Neural progenitor cell (in vitro differentiated cells): Measurements from ENCODE around the gene MASP2. TPM values are rescaled to one million over a fixed set of nuclear protein-coding genes. Genes with fewer than 3 reads are reported as not detected.
A peak's percentile ranks its signal among the peaks of the same experiment; 100 is the strongest.

Experiments
- DNase-seq: peaks from one replicate; pipeline ENCODE4 v3.0.0-alpha.2; 2016; ENCODE audit warnings: low spot score
- H2AFZ ChIP-seq: fragments of 200-600 bp; sonication (generic); replicated peaks from 2 replicates; pipeline ENCODE4 v1.6.1; 2016; ENCODE audit warnings: antibody characterized with exemption
- H3F3A ChIP-seq: fragments of 200-600 bp; sonication (generic); 2 replicates; pipeline ENCODE4 v1.6.1; 2016; ENCODE audit warnings: antibody characterized with exemption, low read depth
- H3K27ac ChIP-seq: fragments of 200-600 bp; sonication (generic); 2 replicates; pipeline ENCODE4 v1.5.1; 2016; ENCODE audit warnings: mild to moderate bottlenecking
- H3K27me3 ChIP-seq: fragments of 200-600 bp; sonication (generic); 2 replicates; pipeline ENCODE4 v1.6.1; 2016; ENCODE audit warnings: mild to moderate bottlenecking, moderate library complexity
- H3K36me3 ChIP-seq: fragments of 200-600 bp; sonication (generic); 2 replicates; pipeline ENCODE4 v1.5.1; 2016
- H3K4me1 ChIP-seq: fragments of 200-600 bp; sonication (generic); 2 replicates; pipeline ENCODE4 v1.6.1; 2016; ENCODE audit warnings: mixed run types
- H3K4me2 ChIP-seq: fragments of 200-600 bp; sonication (generic); 2 replicates; pipeline ENCODE4 v1.6.1; 2016
- H3K4me3 ChIP-seq: fragments of 200-600 bp; sonication (generic); 2 replicates; pipeline ENCODE4 v1.5.1; 2016
- H3K79me2 ChIP-seq: fragments of 200-600 bp; sonication (generic); 2 replicates; pipeline ENCODE4 v1.6.1; 2016; ENCODE audit warnings: low read depth
- H3K9ac ChIP-seq: fragments of 200-600 bp; sonication (generic); 2 replicates; pipeline ENCODE4 v1.6.1; 2016
- H3K9me3 ChIP-seq: fragments of 200-600 bp; sonication (generic); 2 replicates; pipeline ENCODE4 v1.5.1; 2016; ENCODE audit warnings: low read depth
- H4K20me1 ChIP-seq: fragments of 200-600 bp; sonication (generic); 2 replicates; pipeline ENCODE4 v1.6.1; 2016; ENCODE audit warnings: low read depth
- H3K27ac Mint-ChIP-seq: 3 replicates; pipeline ENCODE4 v1.8.0; 2021; ENCODE audit warnings: mixed read lengths
- H3K27me3 Mint-ChIP-seq: 2 replicates; pipeline ENCODE4 v1.8.0; 2022; ENCODE audit warnings: low read depth, mild to moderate bottlenecking, inconsistent platforms, moderate library complexity, mixed read lengths; ENCODE audit not compliant: insufficient read depth
- H3K36me3 Mint-ChIP-seq: 3 replicates; pipeline ENCODE4 v1.8.0; 2021; ENCODE audit warnings: mixed read lengths
- H3K4me1 Mint-ChIP-seq: 3 replicates; pipeline ENCODE4 v1.8.0; 2021; ENCODE audit warnings: mixed read lengths
- H3K4me3 Mint-ChIP-seq: 3 replicates; pipeline ENCODE4 v1.8.0; 2021; ENCODE audit warnings: mild to moderate bottlenecking, moderate library complexity, mixed read lengths
- H3K9me3 Mint-ChIP-seq: 3 replicates; pipeline ENCODE4 v1.8.0; 2020; ENCODE audit warnings: mixed read lengths
- EZH2 ChIP-seq: fragments of 200-600 bp; sonication (generic); IDR thresholded peaks from 2 replicates; pipeline ENCODE4 v1.6.1; 2017; ENCODE audit warnings: antibody characterized with exemption, mild to moderate bottlenecking, moderate library complexity
- EZH2phosphoT487 ChIP-seq: fragments of 200-600 bp; sonication (generic); IDR thresholded peaks from 2 replicates; pipeline ENCODE4 v1.6.1; 2017; ENCODE audit warnings: antibody characterized with exemption
- total RNA-seq: library from RNA; depleted of rRNA; stranded (reverse); fragments of >200 nt; gene quantifications from 2 replicates; pipeline ENCODE4 v1.2.3, GENCODE V29; 2015; ENCODE audit warnings: low replicate concordance
- TF ChIP-seq, protein P1 (sequence below): fragments of 200-600 bp; sonication (generic); IDR thresholded peaks from 2 replicates; pipeline ENCODE4 v1.5.1; 2017; ENCODE audit warnings: antibody characterized with exemption, mild to moderate bottlenecking

The MASP2 gene
- total RNA-seq, 1 donor from 2014 or later = not detected

DNA sequence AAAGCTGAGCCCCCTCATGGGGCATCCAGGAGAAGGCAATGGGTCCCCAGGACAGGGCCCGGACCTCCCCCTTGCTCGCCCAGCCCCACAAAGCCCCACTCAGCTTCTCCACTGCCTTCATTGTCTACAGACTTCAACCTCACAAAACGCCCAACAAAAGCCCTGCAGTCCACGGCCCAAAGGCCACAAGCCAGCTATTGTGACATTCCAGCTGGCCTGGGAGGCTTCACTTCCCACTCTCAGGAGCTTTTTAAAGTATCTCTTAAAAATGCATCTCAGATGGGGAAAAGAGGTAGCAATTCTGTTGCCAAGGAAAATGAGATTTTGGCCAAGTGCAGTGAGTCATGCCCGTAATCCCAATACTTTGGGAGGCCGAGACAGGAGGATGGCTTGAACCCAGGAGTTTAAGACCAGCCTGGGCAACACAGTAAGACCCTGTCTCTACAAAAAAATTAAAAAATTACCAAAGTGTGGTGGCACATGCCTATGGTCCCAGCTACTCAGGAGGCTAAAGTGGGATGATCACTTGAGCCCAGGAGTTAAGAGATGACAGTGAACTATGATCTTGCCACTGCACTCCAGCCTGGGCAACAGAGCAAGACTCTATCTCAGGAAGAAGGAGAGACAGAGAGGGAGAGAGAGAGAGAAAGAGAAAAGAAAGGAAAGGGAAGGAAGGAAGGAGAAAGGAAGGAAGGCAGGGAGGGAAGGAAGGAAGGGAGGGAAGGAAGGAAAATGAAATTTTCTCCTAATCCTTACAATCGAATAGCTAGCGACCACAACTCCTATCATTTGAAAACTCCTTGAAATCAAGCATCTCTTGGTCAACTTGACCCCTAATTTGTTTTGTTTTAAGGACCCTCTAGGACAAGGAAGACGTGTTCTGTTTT is 66.0 kb downstream of the MASP2 start:
- H3K9ac ChIP-seq = no peak overlapping the region

DNA sequence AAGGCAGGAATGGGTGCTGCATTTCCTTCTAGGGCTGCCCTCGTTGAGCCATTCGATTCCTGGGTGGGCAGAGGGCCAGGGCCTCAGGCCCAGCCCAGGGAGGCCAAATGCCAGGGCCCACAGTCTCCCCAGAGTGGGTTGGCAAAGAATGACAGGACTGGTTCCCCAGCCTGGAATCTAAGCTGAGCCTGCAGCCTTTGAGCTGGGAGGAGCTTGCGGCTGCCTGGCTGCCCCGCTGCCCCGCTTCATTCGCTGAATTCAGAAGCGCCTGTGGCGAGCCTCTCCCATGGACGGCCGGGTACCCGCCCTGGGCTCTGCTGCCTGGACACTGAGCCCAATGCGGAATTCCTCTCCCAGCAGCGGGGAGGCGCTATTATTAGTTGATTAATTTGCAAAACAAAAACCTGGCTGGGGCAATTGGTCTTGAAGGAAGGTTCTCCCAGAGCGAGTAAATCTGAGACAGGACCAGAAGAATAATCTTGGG is 66.9 kb downstream of the MASP2 start:
- peak; percentile 97 for DNase-seq
- Histone ChIP-seq H3F3A (peaks cover 43% of the 10 kb centered on the region), H3K4me1 (peaks cover 37% of the 10 kb centered on the region), H3K4me2 (peak overlapping the region; percentile 72), H4K20me1 (no peaks in the 10 kb centered on the region), H3K27ac (peak overlapping the region; percentile 96), H3K4me3 (peak overlapping the region; percentile 30), H3K9ac (no peak overlapping the region), H2AFZ (no peak overlapping the region), H3K9me3 (no peaks in the 10 kb centered on the region), H3K36me3 (no peaks in the 10 kb centered on the region), H3K79me2 (no peaks in the 10 kb centered on the region), H3K27me3 (no peaks in the 10 kb centered on the region)
- Mint-ChIP-seq H3K27me3 (peaks cover 7% of the 10 kb centered on the region), H3K9me3 (no peaks in the 10 kb centered on the region), H3K4me1 (peaks cover 56% of the 10 kb centered on the region), H3K27ac (peak overlapping the region; percentile 98), H3K4me3 (peak overlapping the region; percentile 72), H3K36me3 (peaks cover 3% of the 10 kb centered on the region)
- no peak for TF ChIP-seq EZH2
- TF ChIP-seq, protein P1, sequence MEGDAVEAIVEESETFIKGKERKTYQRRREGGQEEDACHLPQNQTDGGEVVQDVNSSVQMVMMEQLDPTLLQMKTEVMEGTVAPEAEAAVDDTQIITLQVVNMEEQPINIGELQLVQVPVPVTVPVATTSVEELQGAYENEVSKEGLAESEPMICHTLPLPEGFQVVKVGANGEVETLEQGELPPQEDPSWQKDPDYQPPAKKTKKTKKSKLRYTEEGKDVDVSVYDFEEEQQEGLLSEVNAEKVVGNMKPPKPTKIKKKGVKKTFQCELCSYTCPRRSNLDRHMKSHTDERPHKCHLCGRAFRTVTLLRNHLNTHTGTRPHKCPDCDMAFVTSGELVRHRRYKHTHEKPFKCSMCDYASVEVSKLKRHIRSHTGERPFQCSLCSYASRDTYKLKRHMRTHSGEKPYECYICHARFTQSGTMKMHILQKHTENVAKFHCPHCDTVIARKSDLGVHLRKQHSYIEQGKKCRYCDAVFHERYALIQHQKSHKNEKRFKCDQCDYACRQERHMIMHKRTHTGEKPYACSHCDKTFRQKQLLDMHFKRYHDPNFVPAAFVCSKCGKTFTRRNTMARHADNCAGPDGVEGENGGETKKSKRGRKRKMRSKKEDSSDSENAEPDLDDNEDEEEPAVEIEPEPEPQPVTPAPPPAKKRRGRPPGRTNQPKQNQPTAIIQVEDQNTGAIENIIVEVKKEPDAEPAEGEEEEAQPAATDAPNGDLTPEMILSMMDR = peak; percentile 61

More for the DNA sequence above, 66.0 kb downstream of the MASP2 start:
- Mint-ChIP-seq H3K36me3 (peaks cover 3% of the 10 kb centered on the region), H3K4me3 (peak overlapping the region; percentile 72), H3K27me3 (peaks cover 10% of the 10 kb centered on the region), H3K27ac (peak overlapping the region; percentile 98), H3K9me3 (no peaks in the 10 kb centered on the region), H3K4me1 (peaks cover 51% of the 10 kb centered on the region)
- no peaks in the 10 kb centered on the region for H4K20me1 ChIP-seq
- peak; percentile 89 for DNase-seq
- H3K79me2 ChIP-seq = no peaks in the 10 kb centered on the region
- H3K9me3 ChIP-seq = no peaks in the 10 kb centered on the region
- no peaks in the 10 kb centered on the region for H3K36me3 ChIP-seq
- H3K27me3 ChIP-seq = no peaks in the 10 kb centered on the region
- H3K27ac ChIP-seq = peak overlapping the region; percentile 96
- peaks cover 33% of the 10 kb centered on the region for H3K4me1 ChIP-seq
- peak overlapping the region; percentile 30 for H3K4me3 ChIP-seq
- no peak overlapping the region for H2AFZ ChIP-seq
- H3F3A ChIP-seq = peaks cover 43% of the 10 kb centered on the region
- peak overlapping the region; percentile 72 for H3K4me2 ChIP-seq
- TF ChIP-seq EZH2 (no peak), EZH2phosphoT487 (no peak)
- TF ChIP-seq, protein P1 = no peak

DNA sequence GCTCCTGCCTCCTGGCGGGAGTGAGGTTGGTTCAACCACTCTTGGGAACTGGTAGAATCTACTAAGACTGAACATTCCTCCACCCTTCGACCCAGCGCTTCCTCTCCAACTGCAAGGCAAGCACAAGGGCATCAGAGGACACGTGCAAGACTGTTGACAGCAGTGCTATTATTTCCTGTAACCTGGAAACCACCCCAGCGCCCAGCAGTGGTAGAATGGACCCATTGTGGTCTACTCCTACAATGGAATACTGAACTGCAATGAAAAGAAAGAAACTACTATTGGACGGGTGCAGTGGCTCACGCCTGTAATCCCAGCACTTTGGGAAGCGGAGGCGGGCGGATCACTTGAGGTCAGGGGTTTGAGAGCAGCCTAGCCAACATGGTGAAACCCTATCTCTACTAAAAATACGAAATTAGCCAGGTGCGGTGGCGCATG is 67.5 kb downstream of the MASP2 start:
- H3K27ac ChIP-seq = peak overlapping the region; percentile 96
- no peak overlapping the region for H3K4me3 ChIP-seq

More for the DNA sequence above, 67.5 kb downstream of the MASP2 start:
- H3K4me3 Mint-ChIP-seq = peak overlapping the region; percentile 41
- Histone ChIP-seq H3K9me3 (no peaks in the 10 kb centered on the region), H3F3A (peaks cover 43% of the 10 kb centered on the region), H3K27me3 (no peaks in the 10 kb centered on the region), H3K36me3 (no peaks in the 10 kb centered on the region), H3K4me2 (peak overlapping the region; percentile 72), H3K9ac (no peak overlapping the region), H3K4me1 (peaks cover 37% of the 10 kb centered on the region), H4K20me1 (no peaks in the 10 kb centered on the region), H3K79me2 (no peaks in the 10 kb centered on the region), H2AFZ (no peak overlapping the region)
- DNase-seq = peak; percentile 50
- TF ChIP-seq EZH2phosphoT487 = no peak
- TF ChIP-seq, protein P1 = no peak
- TF ChIP-seq EZH2 = no peak
- H3K9me3 Mint-ChIP-seq = no peaks in the 10 kb centered on the region
- peaks cover 7% of the 10 kb centered on the region for H3K27me3 Mint-ChIP-seq
- peaks cover 3% of the 10 kb centered on the region for H3K36me3 Mint-ChIP-seq
- peak overlapping the region; percentile 89 for H3K27ac Mint-ChIP-seq
- H3K4me1 Mint-ChIP-seq = peaks cover 57% of the 10 kb centered on the region
